ENCODE results near the gene ANO2.
"Not testable (repeated sequence)": the region's sequence is repeated elsewhere in the genome, so short reads cannot be mapped to it uniquely, and the experiment has no call there.

ANO2 gene

GRCh38 chr12:5570416-5570815, 374.6 kb downstream of the ANO2 start:
- DNase-seq, result no peak

- DNase-seq, result no peak
Measured at GRCh38 chr12:5568325-5568981, 376.6 kb downstream of the ANO2 start.

GRCh38 chr12:5567016-5567725, 377.9 kb downstream of the ANO2 start:
- no peak for DNase-seq

- DNase-seq, result no peak
Measured at GRCh38 chr12:5565933-5566599, 379.0 kb downstream of the ANO2 start.

GRCh38 chr12:5562581-5562980, 382.5 kb downstream of the ANO2 start:
- no peak for DNase-seq

- DNase-seq, result no peak
Measured at GRCh38 chr12:5561846-5562245, 383.2 kb downstream of the ANO2 start.

- DNase-seq, result no peak
Measured at GRCh38 chr12:5561057-5561456, 384.0 kb downstream of the ANO2 start.

- no peak for DNase-seq
Measured at GRCh38 chr12:5560265-5560664, 384.8 kb downstream of the ANO2 start.

GRCh38 chr12:5557906-5558305, 387.2 kb downstream of the ANO2 start:
- no peak for DNase-seq

GRCh38 chr12:5556946-5557673, 387.9 kb downstream of the ANO2 start:
- DNase-seq, result no peak

GRCh38 chr12:5556033-5556614, 388.9 kb downstream of the ANO2 start:
- no peak for DNase-seq

GRCh38 chr12:5554711-5555110, 390.3 kb downstream of the ANO2 start:
- DNase-seq, result no peak

- DNase-seq, result no peak
Measured at GRCh38 chr12:5549011-5549410, 396.0 kb downstream of the ANO2 start.

GRCh38 chr12:5548152-5548943, 396.7 kb downstream of the ANO2 start:
- no peak for DNase-seq

- no peak for DNase-seq
Measured at GRCh38 chr12:5546616-5547015, 398.4 kb downstream of the ANO2 start.

GRCh38 chr12:5537771-5538170, 407.3 kb downstream of the ANO2 start:
- no peak for DNase-seq

- not testable (repeated sequence) for DNase-seq
Measured at GRCh38 chr12:5537026-5537615, 407.9 kb downstream of the ANO2 start.

GRCh38 chr12:5535541-5535940, 409.5 kb downstream of the ANO2 start:
- DNase-seq, result no peak

- no peak for DNase-seq
Measured at GRCh38 chr12:5534426-5535199, 410.4 kb downstream of the ANO2 start.

- DNase-seq, result no peak
Measured at GRCh38 chr12:5533368-5533767, 411.7 kb downstream of the ANO2 start.

- no peak for DNase-seq
Measured at GRCh38 chr12:5525783-5526367, 419.2 kb downstream of the ANO2 start.
